ENCODE results near the gene NPLOC4.

DNA sequence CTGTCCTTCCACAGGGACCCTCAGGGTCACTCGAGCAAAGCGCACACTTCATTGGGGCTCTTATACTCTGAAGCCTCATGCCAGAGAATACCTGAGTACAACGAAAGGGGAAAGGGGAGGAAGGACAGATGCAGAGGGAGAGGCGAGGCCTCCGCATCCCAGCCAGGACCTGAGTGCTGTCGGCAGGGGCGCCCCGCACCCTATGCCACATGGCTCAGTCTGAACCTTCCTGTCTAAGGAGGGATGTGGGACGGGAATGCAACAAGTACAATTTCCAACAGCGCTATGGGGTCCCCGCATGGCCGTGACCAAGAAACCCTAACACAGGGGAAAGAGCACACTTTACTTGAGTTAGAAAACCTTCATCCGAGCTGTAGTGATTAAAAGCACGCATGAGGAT is 44.9 kb downstream of the NPLOC4 start:
- TF ChIP-seq, protein P1, sequence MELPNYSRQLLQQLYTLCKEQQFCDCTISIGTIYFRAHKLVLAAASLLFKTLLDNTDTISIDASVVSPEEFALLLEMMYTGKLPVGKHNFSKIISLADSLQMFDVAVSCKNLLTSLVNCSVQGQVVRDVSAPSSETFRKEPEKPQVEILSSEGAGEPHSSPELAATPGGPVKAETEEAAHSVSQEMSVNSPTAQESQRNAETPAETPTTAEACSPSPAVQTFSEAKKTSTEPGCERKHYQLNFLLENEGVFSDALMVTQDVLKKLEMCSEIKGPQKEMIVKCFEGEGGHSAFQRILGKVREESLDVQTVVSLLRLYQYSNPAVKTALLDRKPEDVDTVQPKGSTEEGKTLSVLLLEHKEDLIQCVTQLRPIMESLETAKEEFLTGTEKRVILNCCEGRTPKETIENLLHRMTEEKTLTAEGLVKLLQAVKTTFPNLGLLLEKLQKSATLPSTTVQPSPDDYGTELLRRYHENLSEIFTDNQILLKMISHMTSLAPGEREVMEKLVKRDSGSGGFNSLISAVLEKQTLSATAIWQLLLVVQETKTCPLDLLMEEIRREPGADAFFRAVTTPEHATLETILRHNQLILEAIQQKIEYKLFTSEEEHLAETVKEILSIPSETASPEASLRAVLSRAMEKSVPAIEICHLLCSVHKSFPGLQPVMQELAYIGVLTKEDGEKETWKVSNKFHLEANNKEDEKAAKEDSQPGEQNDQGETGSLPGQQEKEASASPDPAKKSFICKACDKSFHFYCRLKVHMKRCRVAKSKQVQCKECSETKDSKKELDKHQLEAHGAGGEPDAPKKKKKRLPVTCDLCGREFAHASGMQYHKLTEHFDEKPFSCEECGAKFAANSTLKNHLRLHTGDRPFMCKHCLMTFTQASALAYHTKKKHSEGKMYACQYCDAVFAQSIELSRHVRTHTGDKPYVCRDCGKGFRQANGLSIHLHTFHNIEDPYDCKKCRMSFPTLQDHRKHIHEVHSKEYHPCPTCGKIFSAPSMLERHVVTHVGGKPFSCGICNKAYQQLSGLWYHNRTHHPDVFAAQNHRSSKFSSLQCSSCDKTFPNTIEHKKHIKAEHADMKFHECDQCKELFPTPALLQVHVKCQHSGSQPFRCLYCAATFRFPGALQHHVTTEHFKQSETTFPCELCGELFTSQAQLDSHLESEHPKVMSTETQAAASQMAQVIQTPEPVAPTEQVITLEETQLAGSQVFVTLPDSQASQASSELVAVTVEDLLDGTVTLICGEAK (IDR thresholded peaks at IDR 0.05), result no peak
- TF ChIP-seq, protein P1 (CRISPR knock-in tag; IDR thresholded peaks at IDR 0.05), result no peak
- TF ChIP-seq, protein P2, sequence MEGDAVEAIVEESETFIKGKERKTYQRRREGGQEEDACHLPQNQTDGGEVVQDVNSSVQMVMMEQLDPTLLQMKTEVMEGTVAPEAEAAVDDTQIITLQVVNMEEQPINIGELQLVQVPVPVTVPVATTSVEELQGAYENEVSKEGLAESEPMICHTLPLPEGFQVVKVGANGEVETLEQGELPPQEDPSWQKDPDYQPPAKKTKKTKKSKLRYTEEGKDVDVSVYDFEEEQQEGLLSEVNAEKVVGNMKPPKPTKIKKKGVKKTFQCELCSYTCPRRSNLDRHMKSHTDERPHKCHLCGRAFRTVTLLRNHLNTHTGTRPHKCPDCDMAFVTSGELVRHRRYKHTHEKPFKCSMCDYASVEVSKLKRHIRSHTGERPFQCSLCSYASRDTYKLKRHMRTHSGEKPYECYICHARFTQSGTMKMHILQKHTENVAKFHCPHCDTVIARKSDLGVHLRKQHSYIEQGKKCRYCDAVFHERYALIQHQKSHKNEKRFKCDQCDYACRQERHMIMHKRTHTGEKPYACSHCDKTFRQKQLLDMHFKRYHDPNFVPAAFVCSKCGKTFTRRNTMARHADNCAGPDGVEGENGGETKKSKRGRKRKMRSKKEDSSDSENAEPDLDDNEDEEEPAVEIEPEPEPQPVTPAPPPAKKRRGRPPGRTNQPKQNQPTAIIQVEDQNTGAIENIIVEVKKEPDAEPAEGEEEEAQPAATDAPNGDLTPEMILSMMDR (IDR thresholded peaks at IDR 0.05 in 2 of 3, conservative IDR thresholded peaks at IDR 0.05 in 1 of 3; ENCODE audit: insufficient read depth in 2 of 3, low read depth in 1 of 3, low read length in 3 of 3), result no peak
- TF ChIP-seq TCF7 (IDR thresholded peaks at IDR 0.05; ENCODE audit: borderline replicate concordance) (no peak), BACH1 (tag; IDR thresholded peaks at IDR 0.05) (no peak), PPARD (CRISPR knock-in tag; IDR thresholded peaks at IDR 0.05) (no peak)
- TF ChIP-seq, protein P3, sequence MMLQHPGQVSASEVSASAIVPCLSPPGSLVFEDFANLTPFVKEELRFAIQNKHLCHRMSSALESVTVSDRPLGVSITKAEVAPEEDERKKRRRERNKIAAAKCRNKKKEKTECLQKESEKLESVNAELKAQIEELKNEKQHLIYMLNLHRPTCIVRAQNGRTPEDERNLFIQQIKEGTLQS (IDR thresholded peaks at IDR 0.05), result no peak
- TF ChIP-seq, protein P3 (CRISPR knock-in tag; conservative IDR thresholded peaks at IDR 0.05), result no peak

Measured in K562 (cell line).